Thyroid gland (tissue), 4 donors: Measurements from ENCODE around the gene STAMBPL1. TPM values are rescaled to one million over a fixed set of nuclear protein-coding genes. Genes with fewer than 3 reads are reported as not detected.

Experiments
- DNase-seq, 2 donors: peaks; one replicate each; pipeline ENCODE4 v3.0.0-alpha.2; 2019
- H3K27ac ChIP-seq, 3 donors: fragments of 200-600 bp; sonication (generic); 1 replicate in 2 of 3; 2 replicates in 1 of 3; pipeline ENCODE4 v1.5.1; 2016 to 2019; ENCODE audit warnings: mild to moderate bottlenecking in 1 of 3, moderate library complexity in 1 of 3
- H3K27me3 ChIP-seq: fragments of 200-600 bp; sonication (generic); one replicate; pipeline ENCODE4 v1.5.1; 2019
- H3K36me3 ChIP-seq, 2 donors: fragments of 200-600 bp; sonication (generic); one replicate each; pipeline ENCODE4 v1.5.1; 2016 to 2019
- H3K4me1 ChIP-seq, 2 donors: fragments of 200-600 bp; sonication (generic); one replicate each; pipeline ENCODE4 v1.5.1; 2017 to 2019
- H3K4me3 ChIP-seq, 3 donors: fragments of 200-600 bp; sonication (generic); replicated peaks in 1 of 3; 1 replicate in 2 of 3; 2 replicates in 1 of 3; pipeline ENCODE4 v1.5.1; 2016; ENCODE audit warnings: mild to moderate bottlenecking in 1 of 3
- H3K9me3 ChIP-seq: fragments of 200-600 bp; sonication (generic); one replicate; pipeline ENCODE4 v1.5.1; 2017
- CTCF ChIP-seq, 6 experiments: fragments of 200-600 bp in 3 of 6; fragments of 450-650 bp in 3 of 6; sonication (generic) in 3 of 6; IDR thresholded peaks; one replicate each; pipeline ENCODE4 v1.5.1; 2016 to 2019; ENCODE audit warnings: antibody characterized with exemption in 6 of 6, mild to moderate bottlenecking in 2 of 6, inconsistent platforms in 1 of 6, moderate library complexity in 1 of 6
- POLR2A ChIP-seq, 2 donors: fragments of 450-650 bp; IDR thresholded peaks; one replicate each; pipeline ENCODE4 v1.6.1; 2017; ENCODE audit warnings: antibody characterized with exemption in 2 of 2, mild to moderate bottlenecking in 2 of 2, moderate library complexity in 1 of 2
- WGBS, 2 donors: methylation state at CpG; one replicate each; pipeline ENCODE4 v1.1.5; 2017; 5-methylcytosine and 5-hydroxymethylcytosine counted together
- intact Hi-C: fragments of 100-400 bp; cut with DNase I; formaldehyde crosslinking; loops from one replicate; pipeline ENCODE4 v1.15.1; 2023
- total RNA-seq, 4 donors: library from RNA; depleted of rRNA; stranded (reverse); fragments of >200 nt; gene quantifications; one replicate each; pipeline ENCODE4 v1.2.3, GENCODE V29; 2016

The STAMBPL1 gene
- total RNA-seq, 4 donors from 2014 or later, result 0.63 to 6.2 (median 5.7) TPM

- no peak for DNase-seq
- intact Hi-C loops, result no loop called here
- no peak for TF ChIP-seq CTCF (IDR thresholded peaks at IDR 0.05)
- TF ChIP-seq POLR2A (IDR thresholded peaks at IDR 0.05), result no peak
- peaks cover 9 to 11% of the 10 kb centered on the region in 2 donors for H3K4me1 ChIP-seq
- H3K27ac ChIP-seq, result no peak overlapping the region
- H3K9me3 ChIP-seq, result no peaks in the 10 kb centered on the region
- H3K36me3 ChIP-seq, result no peaks in the 10 kb centered on the region
- H3K27me3 ChIP-seq, result no peaks in the 10 kb centered on the region
- 44 to 48% methylated on average over 2 of the region's 2 CpGs for WGBS, 2 donors
- H3K4me3 ChIP-seq, result no peak overlapping the region
Measured at GRCh38 chr10:88920198-88920597, 40.2 kb downstream of the STAMBPL1 start.

GRCh38 chr10:88920986-88921593 lies 41.0 kb downstream of the STAMBPL1 start:
- 34 to 38% methylated on average over 3 of the region's 3 CpGs for WGBS, 2 donors
- Histone ChIP-seq H3K4me3 (no peak overlapping the region), H3K27ac (no peak overlapping the region), H3K9me3 (no peaks in the 10 kb centered on the region), H3K4me1 (peaks cover 9 to 11% of the 10 kb centered on the region in 2 donors), H3K27me3 (no peaks in the 10 kb centered on the region), H3K36me3 (no peaks in the 10 kb centered on the region)
- TF ChIP-seq POLR2A (IDR thresholded peaks at IDR 0.05), result no peak
- no peak for TF ChIP-seq CTCF (IDR thresholded peaks at IDR 0.05)
- intact Hi-C loops, result no loop called here
- DNase-seq, result peak; percentile 26 to 40

GRCh38 chr10:88922041-88922440 lies 42.0 kb downstream of the STAMBPL1 start:
- WGBS, 2 donors, result 71 to 84% methylated on average over 2 of the region's 2 CpGs

GRCh38 chr10:88923520-88923919 lies 43.5 kb downstream of the STAMBPL1 start:
- intact Hi-C loops, result no loop called here

More at GRCh38 chr10:88922041-88922440, 42.0 kb downstream of the STAMBPL1 start:
- Histone ChIP-seq H3K36me3 (no peaks in the 10 kb centered on the region), H3K27ac (no peak overlapping the region), H3K9me3 (no peaks in the 10 kb centered on the region), H3K27me3 (no peaks in the 10 kb centered on the region), H3K4me1 (peaks cover 9 to 11% of the 10 kb centered on the region in 2 donors), H3K4me3 (no peak overlapping the region)
- intact Hi-C loops, result no loop called here
- TF ChIP-seq CTCF (IDR thresholded peaks at IDR 0.05), result no peak
- TF ChIP-seq POLR2A (IDR thresholded peaks at IDR 0.05), result no peak
- no peak for DNase-seq

More at GRCh38 chr10:88923520-88923919, 43.5 kb downstream of the STAMBPL1 start:
- no peak overlapping the region for H3K27ac ChIP-seq
- no peak overlapping the region for H3K4me3 ChIP-seq
- no peaks in the 10 kb centered on the region for H3K9me3 ChIP-seq
- no peak for TF ChIP-seq CTCF (IDR thresholded peaks at IDR 0.05)
- H3K4me1 ChIP-seq, result peaks cover 9 to 11% of the 10 kb centered on the region in 2 donors
- no peaks in the 10 kb centered on the region for H3K36me3 ChIP-seq
- no peaks in the 10 kb centered on the region for H3K27me3 ChIP-seq
- no peak for DNase-seq
